ENCODE data around the gene CARD6. TPM values are rescaled to one million over a fixed set of nuclear protein-coding genes. Genes with fewer than 3 reads are reported as not detected.
"Not testable (repeated sequence)": the region's sequence is repeated elsewhere in the genome, so short reads cannot be mapped to it uniquely, and the experiment has no call there.

The CARD6 gene, protein sequence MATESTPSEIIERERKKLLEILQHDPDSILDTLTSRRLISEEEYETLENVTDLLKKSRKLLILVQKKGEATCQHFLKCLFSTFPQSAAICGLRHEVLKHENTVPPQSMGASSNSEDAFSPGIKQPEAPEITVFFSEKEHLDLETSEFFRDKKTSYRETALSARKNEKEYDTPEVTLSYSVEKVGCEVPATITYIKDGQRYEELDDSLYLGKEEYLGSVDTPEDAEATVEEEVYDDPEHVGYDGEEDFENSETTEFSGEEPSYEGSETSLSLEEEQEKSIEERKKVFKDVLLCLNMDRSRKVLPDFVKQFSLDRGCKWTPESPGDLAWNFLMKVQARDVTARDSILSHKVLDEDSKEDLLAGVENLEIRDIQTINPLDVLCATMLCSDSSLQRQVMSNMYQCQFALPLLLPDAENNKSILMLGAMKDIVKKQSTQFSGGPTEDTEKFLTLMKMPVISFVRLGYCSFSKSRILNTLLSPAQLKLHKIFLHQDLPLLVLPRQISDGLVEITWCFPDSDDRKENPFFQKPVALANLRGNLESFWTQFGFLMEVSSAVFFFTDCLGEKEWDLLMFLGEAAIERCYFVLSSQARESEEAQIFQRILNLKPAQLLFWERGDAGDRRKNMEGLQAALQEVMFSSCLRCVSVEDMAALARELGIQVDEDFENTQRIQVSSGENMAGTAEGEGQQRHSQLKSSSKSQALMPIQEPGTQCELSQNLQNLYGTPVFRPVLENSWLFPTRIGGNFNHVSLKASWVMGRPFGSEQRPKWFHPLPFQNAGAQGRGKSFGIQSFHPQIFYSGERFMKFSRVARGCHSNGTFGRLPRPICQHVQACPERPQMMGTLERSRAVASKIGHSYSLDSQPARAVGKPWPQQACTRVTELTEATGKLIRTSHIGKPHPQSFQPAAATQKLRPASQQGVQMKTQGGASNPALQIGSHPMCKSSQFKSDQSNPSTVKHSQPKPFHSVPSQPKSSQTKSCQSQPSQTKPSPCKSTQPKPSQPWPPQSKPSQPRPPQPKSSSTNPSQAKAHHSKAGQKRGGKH
- 0.66 TPM for polyA plus RNA-seq (2013, experiment 1 of 2)
- polyA plus RNA-seq (2013, experiment 2 of 2) = 0.46 TPM

DNA sequence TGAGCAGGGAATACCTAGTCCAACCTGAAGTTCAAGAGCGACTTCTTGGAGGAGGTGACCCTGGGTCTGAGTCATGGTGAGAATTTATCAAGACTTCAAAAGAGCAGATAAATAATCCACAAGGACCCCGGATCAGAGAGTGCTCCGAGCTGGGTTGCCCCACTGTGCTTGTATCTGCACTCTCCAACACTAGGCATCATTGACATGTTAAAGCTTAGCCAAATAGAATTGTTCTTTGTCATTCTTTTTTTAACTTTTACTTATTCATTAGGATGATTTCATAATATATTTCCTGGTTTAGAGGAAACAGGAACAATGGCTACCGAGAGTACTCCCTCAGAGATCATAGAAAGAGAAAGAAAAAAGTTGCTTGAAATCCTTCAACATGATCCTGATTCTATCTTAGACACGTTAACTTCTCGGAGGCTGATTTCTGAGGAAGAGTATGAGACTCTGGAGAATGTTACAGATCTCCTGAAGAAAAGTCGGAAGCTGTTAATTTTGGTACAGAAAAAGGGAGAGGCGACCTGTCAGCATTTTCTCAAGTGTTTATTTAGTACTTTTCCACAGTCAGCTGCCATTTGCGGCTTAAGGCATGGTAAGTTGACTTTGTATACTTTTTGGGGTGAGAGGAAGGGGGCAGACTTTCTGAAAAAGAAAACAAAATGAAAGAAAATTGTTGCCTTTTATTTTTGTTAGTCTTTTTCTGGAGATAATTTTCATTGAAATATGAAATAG is at the start of gene CARD6:
CARD6 (plus strand) TSS at position 300 of the 738 bp plus-strand sequence; CDS start at position 316, 16 bp downstream.
- WGBS, 2 experiments (ENCODE audit: insufficient coverage in 2 of 2) = 81 to 84% methylated on average over 4 of the region's 9 CpGs
- Histone ChIP-seq H3K4me1 (ENCODE audit: control insufficient read depth, insufficient read depth, low read length, poor library complexity, severe bottlenecking) (peaks cover 3% of the 10 kb centered on the region), H3K27ac (ENCODE audit: low read depth, low read length, severe bottlenecking) (peak within 1 kb of the TSS; percentile 62), H3K36me3 (ENCODE audit: control insufficient read depth, insufficient read depth, low read length) (no peaks in the 10 kb centered on the region), H3K4me3 (ENCODE audit: extremely low read depth, insufficient read depth, low read length, poor library complexity, severe bottlenecking) (no peak within 1 kb of the TSS), H3K9me3 (ENCODE audit: control insufficient read depth, low read length) (no peaks in the 10 kb centered on the region)

DNA sequence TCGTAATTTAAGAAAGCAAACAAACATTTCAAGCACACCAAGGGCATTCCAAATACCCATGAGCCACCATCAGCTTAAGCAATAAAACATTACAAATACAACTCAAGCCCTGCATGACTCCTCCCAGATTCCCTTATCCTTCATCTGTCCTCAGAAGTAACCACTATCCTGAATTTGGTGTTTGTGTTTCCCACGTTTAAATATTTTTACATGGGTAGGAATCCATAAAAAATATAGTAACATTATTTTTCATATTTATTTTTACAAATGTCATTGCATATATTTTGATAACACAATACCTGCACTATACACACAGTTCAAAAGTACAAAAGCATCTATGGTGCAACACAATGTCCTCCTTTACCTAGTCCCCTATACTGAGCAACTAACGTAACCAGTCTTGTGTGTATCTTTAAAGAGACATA is 49.4 kb upstream of the CARD6 start:
- 100% methylated on average over 1 of the region's 3 CpGs; no CpG with 5 or more reads in 1 of the 2 experiments for WGBS, 2 experiments (ENCODE audit: insufficient coverage in 2 of 2)
- peaks cover 33% of the 10 kb centered on the region for H3K36me3 ChIP-seq (ENCODE audit: control insufficient read depth, insufficient read depth, low read length)
- peaks cover 14% of the 10 kb centered on the region for H3K9me3 ChIP-seq (ENCODE audit: control insufficient read depth, low read length)
- no peaks in the 10 kb centered on the region for H3K4me1 ChIP-seq (ENCODE audit: control insufficient read depth, insufficient read depth, low read length, poor library complexity, severe bottlenecking)
- no peak overlapping the region for H3K4me3 ChIP-seq (ENCODE audit: extremely low read depth, insufficient read depth, low read length, poor library complexity, severe bottlenecking)
- no peak overlapping the region for H3K27ac ChIP-seq (ENCODE audit: low read depth, low read length, severe bottlenecking)

DNA sequence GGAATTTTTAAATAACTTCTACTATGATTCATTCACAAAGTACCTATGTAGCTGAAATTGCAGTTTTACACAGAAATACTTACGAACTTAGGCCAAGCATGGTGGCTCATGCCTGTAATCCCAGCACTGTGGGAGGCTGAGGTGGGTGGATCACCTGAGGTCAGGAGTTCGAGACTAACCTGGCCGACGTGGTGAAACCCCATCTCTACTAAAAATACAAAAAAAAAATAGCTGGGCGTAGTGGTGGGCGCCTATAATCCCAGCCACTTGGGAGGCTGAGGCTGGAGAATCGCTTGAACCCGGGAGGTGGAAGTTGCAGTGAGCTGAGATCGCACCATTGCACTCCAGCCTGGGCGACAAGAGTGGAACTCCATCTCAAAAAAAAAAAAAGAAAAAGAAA is 48.5 kb upstream of the CARD6 start:
- Histone ChIP-seq H3K36me3 (ENCODE audit: control insufficient read depth, insufficient read depth, low read length) (peaks cover 32% of the 10 kb centered on the region), H3K9me3 (ENCODE audit: control insufficient read depth, low read length) (peaks cover 11% of the 10 kb centered on the region)
- not testable (repeated sequence) for H3K27ac ChIP-seq (ENCODE audit: low read depth, low read length, severe bottlenecking); H3K4me3 ChIP-seq (ENCODE audit: extremely low read depth, insufficient read depth, low read length, poor library complexity, severe bottlenecking); H3K4me1 ChIP-seq (ENCODE audit: control insufficient read depth, insufficient read depth, low read length, poor library complexity, severe bottlenecking)
- WGBS, 2 experiments (ENCODE audit: insufficient coverage in 2 of 2) = 100% methylated on average over 1 to 4 of the region's 10 CpGs

DNA sequence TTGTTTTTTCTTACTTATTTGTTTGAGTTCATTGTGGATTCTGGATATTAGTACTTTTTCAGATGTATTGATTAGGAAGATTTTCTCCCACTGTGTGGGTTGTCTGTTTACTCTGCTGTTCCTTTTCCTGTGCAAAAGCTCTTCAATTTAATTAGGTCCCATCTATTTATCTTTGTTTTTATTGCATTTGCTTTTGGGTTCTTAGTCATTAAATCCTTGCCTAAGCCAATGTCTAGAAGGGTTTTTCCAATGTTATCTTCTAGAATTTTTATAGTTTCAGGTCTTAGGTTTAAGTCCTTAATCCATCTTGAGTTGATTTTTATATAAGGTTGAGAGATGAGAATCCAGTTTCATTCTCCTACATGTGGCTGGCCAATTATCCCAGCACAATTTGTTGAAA is 46.8 kb upstream of the CARD6 start:
- H3K9me3 ChIP-seq (ENCODE audit: control insufficient read depth, low read length); H3K4me1 ChIP-seq (ENCODE audit: control insufficient read depth, insufficient read depth, low read length, poor library complexity, severe bottlenecking); H3K27ac ChIP-seq (ENCODE audit: low read depth, low read length, severe bottlenecking); H3K4me3 ChIP-seq (ENCODE audit: extremely low read depth, insufficient read depth, low read length, poor library complexity, severe bottlenecking): not testable (repeated sequence)
- H3K36me3 ChIP-seq (ENCODE audit: control insufficient read depth, insufficient read depth, low read length) = peaks cover 15% of the 10 kb centered on the region

DNA sequence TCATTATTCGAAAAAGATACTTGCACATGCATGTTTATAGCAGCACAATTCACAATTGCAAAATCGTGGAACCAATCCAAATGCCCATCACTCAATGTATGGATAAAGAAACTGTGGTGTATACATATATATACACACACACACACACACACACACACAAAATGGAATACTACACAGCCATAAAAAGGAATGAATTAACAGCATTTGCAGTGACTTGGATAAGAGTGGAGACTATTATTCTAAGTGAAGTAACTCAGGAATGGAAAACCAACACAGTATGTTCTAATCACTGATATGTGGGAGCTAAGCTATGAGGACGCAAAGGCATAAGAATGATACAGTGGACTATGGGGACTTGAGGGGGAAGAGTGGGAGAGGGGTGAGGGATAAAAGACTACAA is 46.3 kb upstream of the CARD6 start:
- peaks cover 13% of the 10 kb centered on the region for H3K36me3 ChIP-seq (ENCODE audit: control insufficient read depth, insufficient read depth, low read length)
- H3K27ac ChIP-seq (ENCODE audit: low read depth, low read length, severe bottlenecking); H3K4me3 ChIP-seq (ENCODE audit: extremely low read depth, insufficient read depth, low read length, poor library complexity, severe bottlenecking); H3K9me3 ChIP-seq (ENCODE audit: control insufficient read depth, low read length); H3K4me1 ChIP-seq (ENCODE audit: control insufficient read depth, insufficient read depth, low read length, poor library complexity, severe bottlenecking): not testable (repeated sequence)
- WGBS, 2 experiments (ENCODE audit: insufficient coverage in 2 of 2) = 100% methylated on average over 1 to 2 of the region's 3 CpGs

DNA sequence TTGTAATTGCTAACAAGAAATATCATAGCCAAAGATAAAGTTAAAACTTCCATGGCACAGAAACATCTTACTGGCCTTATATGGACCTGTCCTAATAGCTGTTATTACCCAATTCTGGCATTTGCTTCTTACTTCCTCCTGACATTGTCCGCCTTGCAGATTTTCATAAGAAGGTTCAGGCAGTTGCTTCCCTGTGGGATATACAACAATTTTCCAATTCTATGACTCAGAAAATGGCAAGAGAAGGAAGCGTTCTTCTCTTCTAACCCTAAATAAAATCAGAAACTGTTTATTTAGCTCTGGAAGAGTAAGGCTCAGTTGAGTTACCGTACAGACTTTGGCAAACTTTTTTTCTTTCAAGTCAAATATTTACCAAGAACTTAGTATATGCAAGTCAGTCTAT is 44.7 kb upstream of the CARD6 start:
- no peaks in the 10 kb centered on the region for H3K9me3 ChIP-seq (ENCODE audit: control insufficient read depth, low read length)
- H3K36me3 ChIP-seq (ENCODE audit: control insufficient read depth, insufficient read depth, low read length) = peaks cover 13% of the 10 kb centered on the region
- 86 to 88% methylated on average over 1 of the region's 3 CpGs for WGBS, 2 experiments (ENCODE audit: insufficient coverage in 2 of 2)
- H3K27ac ChIP-seq (ENCODE audit: low read depth, low read length, severe bottlenecking) = no peak overlapping the region
- H3K4me3 ChIP-seq (ENCODE audit: extremely low read depth, insufficient read depth, low read length, poor library complexity, severe bottlenecking) = peak overlapping the region; percentile 77
- H3K4me1 ChIP-seq (ENCODE audit: control insufficient read depth, insufficient read depth, low read length, poor library complexity, severe bottlenecking) = no peaks in the 10 kb centered on the region

DNA sequence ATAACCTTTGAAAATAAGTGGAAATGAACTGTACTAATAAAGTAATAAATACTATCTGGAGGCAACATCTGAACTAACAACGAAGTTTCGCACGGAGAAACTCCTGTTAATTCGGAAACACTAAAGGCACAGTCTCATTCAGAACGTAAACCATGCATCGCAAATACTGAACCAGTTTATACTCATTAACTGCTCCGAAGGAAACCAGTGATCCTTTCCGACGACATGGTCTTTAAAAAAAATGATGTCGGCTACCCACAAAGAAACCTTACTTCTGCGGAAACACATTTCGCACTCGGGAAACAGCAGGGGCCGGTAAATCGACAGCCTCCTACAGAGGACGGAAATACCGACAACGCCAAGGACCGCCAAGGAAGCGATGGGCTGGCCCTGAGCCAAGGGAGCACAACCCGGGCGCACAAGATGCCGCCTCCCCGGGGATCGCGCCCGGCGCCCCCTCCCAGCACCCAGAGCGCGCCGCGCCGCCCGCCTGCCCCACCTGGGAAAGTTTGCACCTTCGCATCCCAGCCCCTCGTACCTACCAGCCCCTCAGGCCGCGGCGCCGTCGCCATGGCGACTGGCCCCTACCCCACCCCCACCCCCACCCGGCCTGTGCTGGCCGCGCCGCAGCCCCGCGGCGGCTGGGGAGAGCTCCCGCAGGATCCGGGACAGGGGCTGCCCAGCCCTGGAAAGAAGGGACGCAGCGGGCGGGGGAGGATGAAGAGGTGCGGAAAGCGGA is 43.7 kb upstream of the CARD6 start:
- Histone ChIP-seq H3K9me3 (ENCODE audit: control insufficient read depth, low read length) (no peaks in the 10 kb centered on the region), H3K4me1 (ENCODE audit: control insufficient read depth, insufficient read depth, low read length, poor library complexity, severe bottlenecking) (no peaks in the 10 kb centered on the region), H3K36me3 (ENCODE audit: control insufficient read depth, insufficient read depth, low read length) (peaks cover 13% of the 10 kb centered on the region), H3K4me3 (ENCODE audit: extremely low read depth, insufficient read depth, low read length, poor library complexity, severe bottlenecking) (peak overlapping the region; percentile 77), H3K27ac (ENCODE audit: low read depth, low read length, severe bottlenecking) (peak overlapping the region; percentile 94)
- 0% methylated on average over 35 of the region's 56 CpGs for WGBS, 2 experiments (ENCODE audit: insufficient coverage in 2 of 2)

DNA sequence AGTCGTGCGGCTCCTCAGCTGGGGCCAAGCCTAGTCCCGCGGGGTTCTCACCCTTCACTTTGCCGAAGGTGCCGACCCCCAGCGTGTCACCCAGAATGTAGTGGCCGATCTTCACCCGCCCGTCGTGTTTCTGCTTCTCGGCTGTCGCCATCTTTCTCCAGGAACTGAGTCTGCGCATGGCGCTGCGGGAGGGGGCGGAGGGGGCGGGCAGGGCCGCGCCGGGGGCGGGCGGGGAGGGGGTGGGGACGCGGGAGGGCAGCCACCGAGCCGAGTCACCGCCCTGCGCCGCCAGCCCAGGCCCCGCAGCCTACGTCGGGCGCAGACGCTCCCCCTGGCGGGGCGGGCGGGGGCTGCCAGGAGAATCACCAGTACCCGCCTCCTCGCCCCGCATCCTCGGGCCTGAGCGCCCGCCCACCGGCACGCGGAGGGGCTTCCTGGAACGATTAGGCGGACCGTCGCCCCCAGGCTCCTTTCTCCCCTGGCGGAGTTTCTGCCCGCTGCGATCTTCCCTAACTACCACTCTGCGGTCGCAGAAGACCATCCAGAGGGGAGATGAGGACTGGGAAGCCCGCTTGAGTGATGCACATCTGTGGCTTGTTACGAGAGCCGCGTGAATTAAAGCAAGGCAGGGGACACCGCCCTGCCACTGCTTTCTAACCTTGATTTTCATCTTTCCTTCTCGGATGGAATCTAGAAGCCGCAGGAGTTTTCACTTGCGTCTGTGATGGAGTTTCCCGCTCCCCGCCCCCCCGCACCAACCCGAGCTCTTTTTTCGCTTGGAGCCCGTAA is 43.0 kb upstream of the CARD6 start, which contains the start of gene PRKAA1:
PRKAA1 (minus strand) TSS at position 363 of the 789 bp plus-strand sequence; CDS start at position 178, 185 bp downstream.
- peak within 1 kb of the TSS; percentile 94 for H3K27ac ChIP-seq (ENCODE audit: low read depth, low read length, severe bottlenecking)
- no peaks in the 10 kb centered on the region for H3K9me3 ChIP-seq (ENCODE audit: control insufficient read depth, low read length)
- H3K4me1 ChIP-seq (ENCODE audit: control insufficient read depth, insufficient read depth, low read length, poor library complexity, severe bottlenecking) = no peaks in the 10 kb centered on the region
- 0% methylated on average over 39 to 47 of the region's 70 CpGs for WGBS, 2 experiments (ENCODE audit: insufficient coverage in 2 of 2)
- H3K36me3 ChIP-seq (ENCODE audit: control insufficient read depth, insufficient read depth, low read length) = peaks cover 13% of the 10 kb centered on the region
- peak within 1 kb of the TSS; percentile 77 for H3K4me3 ChIP-seq (ENCODE audit: extremely low read depth, insufficient read depth, low read length, poor library complexity, severe bottlenecking)

DNA sequence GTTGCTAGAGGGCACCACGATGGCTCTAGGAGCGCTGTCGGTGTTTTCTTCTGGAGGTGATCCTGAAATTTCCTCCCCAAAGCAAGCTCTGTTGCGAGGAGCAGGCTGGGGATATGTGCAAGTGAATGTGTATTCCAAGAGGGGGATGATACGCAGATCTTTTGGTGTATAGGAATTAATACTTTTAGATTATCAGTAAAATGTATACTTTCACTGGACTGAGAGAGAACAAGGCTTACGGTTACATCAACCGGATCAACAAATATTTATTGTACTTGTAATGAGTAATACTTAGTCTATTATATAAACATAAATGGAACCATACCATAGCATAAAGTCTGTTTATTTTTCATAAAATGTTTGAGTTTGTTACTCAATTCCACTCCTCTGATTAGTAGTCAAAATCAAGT is 42.4 kb upstream of the CARD6 start:
- Histone ChIP-seq H3K9me3 (ENCODE audit: control insufficient read depth, low read length) (no peaks in the 10 kb centered on the region), H3K4me3 (ENCODE audit: extremely low read depth, insufficient read depth, low read length, poor library complexity, severe bottlenecking) (peak overlapping the region; percentile 77), H3K27ac (ENCODE audit: low read depth, low read length, severe bottlenecking) (peak overlapping the region; percentile 89), H3K4me1 (ENCODE audit: control insufficient read depth, insufficient read depth, low read length, poor library complexity, severe bottlenecking) (no peaks in the 10 kb centered on the region), H3K36me3 (ENCODE audit: control insufficient read depth, insufficient read depth, low read length) (peaks cover 13% of the 10 kb centered on the region)
- 3% methylated on average over 4 of the region's 7 CpGs; no CpG with 5 or more reads in 1 of the 2 experiments for WGBS, 2 experiments (ENCODE audit: insufficient coverage in 2 of 2)

Data from mesodermal cell (in vitro differentiated cells).